HUES48 (cell line): Measurements from ENCODE around the gene GTF3C5.
"Not testable (repeated sequence)": the region's sequence is repeated elsewhere in the genome, so short reads cannot be mapped to it uniquely, and the experiment has no call there.

Experiments used
- H3K27ac ChIP-seq: one replicate; pipeline ENCODE4 v1.7.0; 2013; ENCODE audit warnings: low read depth, low read length, inconsistent platforms
- H3K27me3 ChIP-seq: 2 replicates; pipeline ENCODE4 v1.6.1; 2013; ENCODE audit warnings: mild to moderate bottlenecking, low read length; ENCODE audit not compliant: control insufficient read depth, insufficient read depth
- H3K36me3 ChIP-seq: 2 replicates; pipeline ENCODE4 v1.6.1; 2013; ENCODE audit warnings: low read length; ENCODE audit not compliant: control insufficient read depth, insufficient read depth
- H3K4me1 ChIP-seq: 2 replicates; pipeline ENCODE4 v1.6.1; 2013; ENCODE audit warnings: mild to moderate bottlenecking, low read length; ENCODE audit not compliant: control insufficient read depth, insufficient read depth
- H3K4me3 ChIP-seq: 2 replicates; pipeline ENCODE4 v1.5.1; 2013; ENCODE audit warnings: mild to moderate bottlenecking, low read depth, low read length
- H3K9ac ChIP-seq: 2 replicates; pipeline ENCODE4 v1.6.1; 2013; ENCODE audit warnings: mild to moderate bottlenecking, low read depth, low read length, moderate library complexity
- H3K9me3 ChIP-seq: 2 replicates; pipeline ENCODE4 v1.6.1; 2013; ENCODE audit warnings: low read length; ENCODE audit not compliant: control insufficient read depth, insufficient read depth

Gene GTF3C5

DNA sequence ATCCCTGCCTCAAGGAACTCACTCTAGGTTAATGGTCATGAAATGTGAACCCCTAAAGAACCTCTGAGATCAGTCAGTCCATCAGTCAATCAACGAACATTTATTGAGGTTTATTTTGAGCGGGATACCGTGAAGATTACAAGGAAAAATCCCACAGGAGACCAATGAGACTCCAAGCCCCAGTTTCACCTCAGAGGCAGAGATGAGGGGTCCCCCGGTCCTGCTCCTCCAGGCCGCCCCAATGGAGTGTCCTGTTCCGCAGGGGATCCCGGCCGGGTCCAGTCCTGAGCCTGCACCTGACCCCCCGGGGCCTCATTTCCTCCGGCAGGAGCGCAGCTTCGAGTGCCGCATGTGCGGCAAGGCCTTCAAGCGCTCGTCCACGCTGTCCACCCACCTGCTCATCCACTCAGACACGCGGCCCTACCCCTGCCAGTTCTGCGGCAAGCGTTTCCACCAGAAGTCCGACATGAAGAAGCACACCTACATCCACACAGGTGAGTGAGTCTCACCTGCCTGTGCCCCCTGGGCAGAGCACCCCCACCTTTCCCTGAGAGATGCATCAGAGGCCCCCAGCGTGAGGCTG, 41.3 kb upstream of the GTF3C5 start:
- H3K27me3 ChIP-seq, result no peaks in the 10 kb centered on the region
- no peaks in the 10 kb centered on the region for H3K9me3 ChIP-seq
- H3K9ac ChIP-seq, result no peak overlapping the region
- H3K4me3 ChIP-seq, result no peak overlapping the region
- no peak overlapping the region for H3K27ac ChIP-seq
- H3K36me3 ChIP-seq, result no peaks in the 10 kb centered on the region
- peaks cover 9% of the 10 kb centered on the region for H3K4me1 ChIP-seq

GRCh38 chr9:132989998-132990557, 40.7 kb upstream of the GTF3C5 start:
- H3K4me3 ChIP-seq, H3K27ac ChIP-seq, H3K9me3 ChIP-seq, H3K27me3 ChIP-seq, H3K36me3 ChIP-seq, H3K9ac ChIP-seq: not testable (repeated sequence)
- peaks cover 14% of the 10 kb centered on the region for H3K4me1 ChIP-seq

- Histone ChIP-seq H3K4me1 (peaks cover 14% of the 10 kb centered on the region), H3K27ac (no peak overlapping the region), H3K9me3 (no peaks in the 10 kb centered on the region), H3K36me3 (no peaks in the 10 kb centered on the region), H3K9ac (no peak overlapping the region), H3K27me3 (no peaks in the 10 kb centered on the region), H3K4me3 (no peak overlapping the region)
Observed at GRCh38 chr9:132990781-132991180, 40.0 kb upstream of the GTF3C5 start.

- Histone ChIP-seq H3K4me3 (no peak overlapping the region), H3K9me3 (no peaks in the 10 kb centered on the region), H3K4me1 (peaks cover 14% of the 10 kb centered on the region), H3K9ac (no peak overlapping the region), H3K36me3 (no peaks in the 10 kb centered on the region), H3K27me3 (no peaks in the 10 kb centered on the region), H3K27ac (peak overlapping the region; percentile 17)
Observed at GRCh38 chr9:132991351-132992300, 39.2 kb upstream of the GTF3C5 start.

DNA sequence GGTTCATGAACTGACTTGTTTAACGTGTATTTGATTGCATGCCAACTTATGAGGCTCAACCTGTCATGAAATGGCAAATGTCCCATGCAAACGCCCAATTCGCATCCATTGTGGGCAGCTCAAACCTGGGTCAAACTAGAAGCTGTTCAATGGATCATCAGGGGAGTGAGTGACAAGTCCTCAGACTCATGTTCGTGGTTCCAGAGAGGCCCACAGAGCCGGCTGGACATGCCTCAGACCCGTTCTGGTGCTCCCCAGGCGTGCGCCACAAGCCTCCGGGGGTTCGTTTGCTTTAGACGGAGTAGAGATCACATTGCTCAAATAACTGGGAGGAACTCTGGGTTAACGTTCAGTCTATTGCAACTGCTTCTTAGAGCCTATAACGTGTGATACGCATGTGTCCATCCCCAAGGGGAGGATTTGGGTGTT, 37.3 kb upstream of the GTF3C5 start:
- Histone ChIP-seq H3K36me3 (no peaks in the 10 kb centered on the region), H3K9ac (no peak overlapping the region), H3K9me3 (no peaks in the 10 kb centered on the region), H3K4me3 (no peak overlapping the region), H3K4me1 (peaks cover 14% of the 10 kb centered on the region), H3K27ac (no peak overlapping the region), H3K27me3 (no peaks in the 10 kb centered on the region)

DNA sequence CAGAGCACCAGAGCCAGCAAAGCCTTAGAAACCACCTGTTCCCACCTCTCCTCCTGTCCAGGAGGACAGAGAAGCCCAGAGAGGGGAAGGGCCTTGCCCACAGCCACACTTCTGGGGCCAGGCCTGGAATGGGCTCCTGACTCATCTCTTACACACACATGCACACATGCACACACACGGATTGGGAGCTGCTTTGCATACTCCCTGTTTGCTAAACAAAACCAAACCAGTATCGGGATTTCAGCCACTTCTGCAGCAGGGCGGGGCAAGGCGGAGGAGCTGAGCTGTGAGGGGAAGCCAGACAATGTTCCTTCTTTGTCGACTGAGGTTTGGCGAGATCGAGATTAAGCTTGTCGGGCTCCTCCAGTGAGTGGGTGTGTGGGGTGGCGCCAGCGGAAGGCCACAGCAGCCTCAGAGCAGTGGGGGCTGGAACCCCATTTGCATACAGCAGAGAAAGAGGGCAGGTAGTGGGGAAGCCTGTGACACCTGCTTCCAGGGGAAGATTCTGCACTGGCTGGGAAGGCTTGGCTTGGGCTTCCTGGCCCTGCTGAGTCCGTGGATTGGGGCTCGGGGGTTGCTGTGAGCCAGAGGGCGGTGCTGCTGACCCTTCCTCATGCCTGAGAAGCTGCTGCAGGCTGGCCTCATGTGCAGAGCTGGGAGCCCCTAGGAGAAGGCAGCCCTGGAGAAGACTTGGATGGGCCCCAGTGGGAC, 36.2 kb upstream of the GTF3C5 start:
- Histone ChIP-seq H3K36me3 (no peaks in the 10 kb centered on the region), H3K4me3 (no peak overlapping the region), H3K9ac (no peak overlapping the region), H3K9me3 (no peaks in the 10 kb centered on the region), H3K4me1 (peaks cover 14% of the 10 kb centered on the region), H3K27ac (no peak overlapping the region), H3K27me3 (no peaks in the 10 kb centered on the region; the same call in 1 of the 2 replicates)

DNA sequence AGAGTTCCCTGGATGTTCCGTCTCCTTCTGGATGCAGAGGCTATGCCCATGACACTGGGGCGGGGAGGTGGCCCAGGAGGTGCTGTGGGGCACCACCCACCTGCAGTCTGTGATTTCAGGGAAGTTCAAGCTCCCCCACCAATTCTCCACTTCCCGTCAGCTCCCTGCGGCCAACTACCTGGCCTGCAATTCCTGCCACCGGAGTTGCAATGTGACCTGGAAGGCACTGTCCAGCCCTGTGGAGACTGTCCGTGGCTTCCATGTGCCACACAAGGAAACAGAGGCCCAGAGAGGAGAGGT, 35.7 kb upstream of the GTF3C5 start:
- H3K36me3 ChIP-seq, result no peaks in the 10 kb centered on the region
- peaks cover 14% of the 10 kb centered on the region for H3K4me1 ChIP-seq
- H3K27me3 ChIP-seq, result peaks cover 3% of the 10 kb centered on the region
- H3K27ac ChIP-seq, result no peak overlapping the region
- H3K4me3 ChIP-seq, result no peak overlapping the region
- no peaks in the 10 kb centered on the region for H3K9me3 ChIP-seq
- H3K9ac ChIP-seq, result no peak overlapping the region

GRCh38 chr9:132995879-132996278, 34.9 kb upstream of the GTF3C5 start:
- H3K4me1 ChIP-seq, result peaks cover 18% of the 10 kb centered on the region
- no peak overlapping the region for H3K4me3 ChIP-seq
- H3K27me3 ChIP-seq, result peaks cover 5% of the 10 kb centered on the region
- no peaks in the 10 kb centered on the region for H3K36me3 ChIP-seq
- H3K27ac ChIP-seq, result no peak overlapping the region
- no peak overlapping the region for H3K9ac ChIP-seq
- H3K9me3 ChIP-seq, result no peaks in the 10 kb centered on the region

- H3K4me3 ChIP-seq, result no peak overlapping the region
- no peak overlapping the region for H3K27ac ChIP-seq
- peaks cover 18% of the 10 kb centered on the region for H3K4me1 ChIP-seq
- peaks cover 5% of the 10 kb centered on the region for H3K27me3 ChIP-seq
- no peaks in the 10 kb centered on the region for H3K9me3 ChIP-seq
- no peak overlapping the region for H3K9ac ChIP-seq
- H3K36me3 ChIP-seq, result no peaks in the 10 kb centered on the region
Observed at GRCh38 chr9:132996526-132996925, 34.3 kb upstream of the GTF3C5 start.

GRCh38 chr9:132997591-132997990, 33.2 kb upstream of the GTF3C5 start:
- Histone ChIP-seq H3K9ac (no peak overlapping the region), H3K4me1 (peaks cover 21% of the 10 kb centered on the region), H3K4me3 (no peak overlapping the region), H3K27me3 (peaks cover 15% of the 10 kb centered on the region), H3K36me3 (no peaks in the 10 kb centered on the region), H3K9me3 (no peaks in the 10 kb centered on the region), H3K27ac (no peak overlapping the region)

DNA sequence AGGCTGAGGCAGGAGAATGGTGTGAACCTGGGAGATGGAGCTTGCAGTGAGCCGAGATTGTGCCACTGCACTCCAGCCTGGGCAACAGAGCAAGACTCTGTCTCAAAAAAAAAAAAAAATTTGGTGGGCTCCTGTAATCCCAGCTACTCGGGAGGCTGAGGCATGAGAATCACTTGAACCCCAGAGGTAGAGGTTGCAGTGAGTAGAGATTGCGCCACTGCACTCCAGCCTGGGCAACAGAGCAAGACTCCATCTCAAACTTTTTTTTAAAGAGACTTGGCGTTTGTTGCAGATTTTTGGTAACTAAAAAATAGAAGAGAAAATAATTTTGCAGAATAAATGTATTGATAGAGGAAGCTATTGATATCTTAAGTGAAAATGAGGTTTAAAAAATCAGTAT, 32.6 kb upstream of the GTF3C5 start:
- H3K27me3 ChIP-seq, result peaks cover 22% of the 10 kb centered on the region
- peaks cover 26% of the 10 kb centered on the region for H3K4me1 ChIP-seq

More for the DNA sequence above, 32.6 kb upstream of the GTF3C5 start:
- not testable (repeated sequence) for H3K9me3 ChIP-seq, H3K4me3 ChIP-seq, H3K36me3 ChIP-seq, H3K9ac ChIP-seq, H3K27ac ChIP-seq
